ENCODE measurements around the gene EMP3. TPM values are rescaled to one million over a fixed set of nuclear protein-coding genes. Genes with fewer than 3 reads are reported as not detected.
A peak's percentile ranks its signal among the peaks of the same experiment; 100 is the strongest.
"Not testable (repeated sequence)": the region's sequence is repeated elsewhere in the genome, so short reads cannot be mapped to it uniquely, and the experiment has no call there.

Gene EMP3
- total and polyA plus RNA-seq, 4 donors: 29.7 to 77.1 (median 48.2) TPM

- peaks cover 19% of the 10 kb centered on the region for H3K36me3 ChIP-seq (ENCODE audit: control insufficient read depth, insufficient read depth, low read length)
- WGBS (ENCODE audit: insufficient coverage): 60% methylated on average over 7 of the region's 10 CpGs
- H3K4me1 ChIP-seq (ENCODE audit: control insufficient read depth, insufficient read depth, low read length): peaks cover 13% of the 10 kb centered on the region
- H3K27me3 ChIP-seq (ENCODE audit: control insufficient read depth, insufficient read depth, low read length): no peaks in the 10 kb centered on the region
- H3K9me3 ChIP-seq (ENCODE audit: control insufficient read depth, insufficient read depth, low read length): no peaks in the 10 kb centered on the region
- no peak overlapping the region for H3K4me3 ChIP-seq (ENCODE audit: low read depth, low read length)
- no peak overlapping the region for H3K27ac ChIP-seq (ENCODE audit: low read depth, low read length)
- no peak for DNase-seq (ENCODE audit: low read depth in 4 of 6, low spot score in 6 of 6)
Measured at GRCh38 chr19:48295458-48295857, 29.9 kb upstream of the EMP3 start.

GRCh38 chr19:48296963-48297734 is 28.2 kb upstream of the EMP3 start:
- WGBS (ENCODE audit: insufficient coverage): 89% methylated on average over 39 of the region's 42 CpGs

GRCh38 chr19:48297975-48298374 is 27.4 kb upstream of the EMP3 start:
- Histone ChIP-seq H3K27ac (ENCODE audit: low read depth, low read length) (no peak overlapping the region), H3K4me3 (ENCODE audit: low read depth, low read length) (no peak overlapping the region), H3K4me1 (ENCODE audit: control insufficient read depth, insufficient read depth, low read length) (no peaks in the 10 kb centered on the region), H3K27me3 (ENCODE audit: control insufficient read depth, insufficient read depth, low read length) (no peaks in the 10 kb centered on the region), H3K36me3 (ENCODE audit: control insufficient read depth, insufficient read depth, low read length) (peaks cover 24% of the 10 kb centered on the region), H3K9me3 (ENCODE audit: control insufficient read depth, insufficient read depth, low read length) (no peaks in the 10 kb centered on the region)
- WGBS (ENCODE audit: insufficient coverage): 92% methylated on average over 16 of the region's 16 CpGs
- no peak for DNase-seq (ENCODE audit: low read depth in 4 of 6, low spot score in 6 of 6)

More at GRCh38 chr19:48296963-48297734, 28.2 kb upstream of the EMP3 start:
- H3K27me3 ChIP-seq (ENCODE audit: control insufficient read depth, insufficient read depth, low read length): no peaks in the 10 kb centered on the region
- H3K27ac ChIP-seq (ENCODE audit: low read depth, low read length): no peak overlapping the region
- H3K9me3 ChIP-seq (ENCODE audit: control insufficient read depth, insufficient read depth, low read length): no peaks in the 10 kb centered on the region
- H3K4me3 ChIP-seq (ENCODE audit: low read depth, low read length): no peak overlapping the region
- H3K36me3 ChIP-seq (ENCODE audit: control insufficient read depth, insufficient read depth, low read length): peaks cover 19% of the 10 kb centered on the region
- DNase-seq (ENCODE audit: low read depth in 4 of 6, low spot score in 6 of 6): no peak
- no peaks in the 10 kb centered on the region for H3K4me1 ChIP-seq (ENCODE audit: control insufficient read depth, insufficient read depth, low read length)

GRCh38 chr19:48301886-48302599 is 23.3 kb upstream of the EMP3 start:
- DNase-seq (ENCODE audit: low read depth in 4 of 6, low spot score in 6 of 6): no peak
- Histone ChIP-seq H3K4me1 (ENCODE audit: control insufficient read depth, insufficient read depth, low read length) (no peaks in the 10 kb centered on the region), H3K36me3 (ENCODE audit: control insufficient read depth, insufficient read depth, low read length) (peaks cover 29% of the 10 kb centered on the region), H3K4me3 (ENCODE audit: low read depth, low read length) (no peak overlapping the region), H3K27ac (ENCODE audit: low read depth, low read length) (no peak overlapping the region), H3K27me3 (ENCODE audit: control insufficient read depth, insufficient read depth, low read length) (no peaks in the 10 kb centered on the region), H3K9me3 (ENCODE audit: control insufficient read depth, insufficient read depth, low read length) (no peaks in the 10 kb centered on the region)
- WGBS (ENCODE audit: insufficient coverage): 90% methylated on average over 1 of the region's 1 CpG

- H3K4me1 ChIP-seq (ENCODE audit: control insufficient read depth, insufficient read depth, low read length): no peaks in the 10 kb centered on the region
- H3K9me3 ChIP-seq (ENCODE audit: control insufficient read depth, insufficient read depth, low read length): no peaks in the 10 kb centered on the region
- H3K27me3 ChIP-seq (ENCODE audit: control insufficient read depth, insufficient read depth, low read length): no peaks in the 10 kb centered on the region
- no peak overlapping the region for H3K4me3 ChIP-seq (ENCODE audit: low read depth, low read length)
- 91% methylated on average over 12 of the region's 12 CpGs for WGBS (ENCODE audit: insufficient coverage)
- no peak for DNase-seq (ENCODE audit: low read depth in 4 of 6, low spot score in 6 of 6)
- H3K27ac ChIP-seq (ENCODE audit: low read depth, low read length): no peak overlapping the region
- peaks cover 24% of the 10 kb centered on the region for H3K36me3 ChIP-seq (ENCODE audit: control insufficient read depth, insufficient read depth, low read length)
Measured at GRCh38 chr19:48302600-48302959, 22.8 kb upstream of the EMP3 start.

GRCh38 chr19:48303367-48303766 is 22.0 kb upstream of the EMP3 start:
- H3K9me3 ChIP-seq (ENCODE audit: control insufficient read depth, insufficient read depth, low read length): no peaks in the 10 kb centered on the region
- peaks cover 2% of the 10 kb centered on the region for H3K4me1 ChIP-seq (ENCODE audit: control insufficient read depth, insufficient read depth, low read length)
- H3K27me3 ChIP-seq (ENCODE audit: control insufficient read depth, insufficient read depth, low read length): no peaks in the 10 kb centered on the region
- 77% methylated on average over 6 of the region's 13 CpGs for WGBS (ENCODE audit: insufficient coverage)
- no peak overlapping the region for H3K4me3 ChIP-seq (ENCODE audit: low read depth, low read length)
- H3K36me3 ChIP-seq (ENCODE audit: control insufficient read depth, insufficient read depth, low read length): peaks cover 16% of the 10 kb centered on the region
- DNase-seq (ENCODE audit: low read depth in 4 of 6, low spot score in 6 of 6): no peak
- no peak overlapping the region for H3K27ac ChIP-seq (ENCODE audit: low read depth, low read length)

GRCh38 chr19:48303866-48304265 is 21.5 kb upstream of the EMP3 start:
- WGBS (ENCODE audit: insufficient coverage): 81% methylated on average over 11 of the region's 19 CpGs
- Histone ChIP-seq H3K27me3 (ENCODE audit: control insufficient read depth, insufficient read depth, low read length) (no peaks in the 10 kb centered on the region), H3K9me3 (ENCODE audit: control insufficient read depth, insufficient read depth, low read length) (no peaks in the 10 kb centered on the region), H3K36me3 (ENCODE audit: control insufficient read depth, insufficient read depth, low read length) (peaks cover 17% of the 10 kb centered on the region), H3K4me1 (ENCODE audit: control insufficient read depth, insufficient read depth, low read length) (peaks cover 7% of the 10 kb centered on the region), H3K4me3 (ENCODE audit: low read depth, low read length) (no peak overlapping the region), H3K27ac (ENCODE audit: low read depth, low read length) (no peak overlapping the region)
- DNase-seq (ENCODE audit: low read depth in 4 of 6, low spot score in 6 of 6): no peak

- peak overlapping the region; percentile 47 for H3K27ac ChIP-seq (ENCODE audit: low read depth, low read length)
- H3K4me3 ChIP-seq (ENCODE audit: low read depth, low read length): no peak overlapping the region
- peaks cover 7% of the 10 kb centered on the region for H3K36me3 ChIP-seq (ENCODE audit: control insufficient read depth, insufficient read depth, low read length)
- H3K9me3 ChIP-seq (ENCODE audit: control insufficient read depth, insufficient read depth, low read length): no peaks in the 10 kb centered on the region
- DNase-seq (ENCODE audit: low read depth in 4 of 6, low spot score in 6 of 6): peak in 1 of 6 donors; percentile 64
- WGBS (ENCODE audit: insufficient coverage): 40% methylated on average over 21 of the region's 22 CpGs
- H3K27me3 ChIP-seq (ENCODE audit: control insufficient read depth, insufficient read depth, low read length): no peaks in the 10 kb centered on the region
- peaks cover 13% of the 10 kb centered on the region for H3K4me1 ChIP-seq (ENCODE audit: control insufficient read depth, insufficient read depth, low read length)
Measured at GRCh38 chr19:48308631-48309586, 16.4 kb upstream of the EMP3 start.

- DNase-seq (ENCODE audit: low read depth in 4 of 6, low spot score in 6 of 6); H3K27me3 ChIP-seq (ENCODE audit: control insufficient read depth, insufficient read depth, low read length); H3K36me3 ChIP-seq (ENCODE audit: control insufficient read depth, insufficient read depth, low read length); H3K9me3 ChIP-seq (ENCODE audit: control insufficient read depth, insufficient read depth, low read length); H3K4me3 ChIP-seq (ENCODE audit: low read depth, low read length); H3K27ac ChIP-seq (ENCODE audit: low read depth, low read length): not testable (repeated sequence)
- peaks cover 13% of the 10 kb centered on the region for H3K4me1 ChIP-seq (ENCODE audit: control insufficient read depth, insufficient read depth, low read length)
- WGBS (ENCODE audit: insufficient coverage): 77% methylated on average over 4 of the region's 5 CpGs
Measured at GRCh38 chr19:48309731-48310130, 15.6 kb upstream of the EMP3 start.
